Measurements from ENCODE around the gene AADAT.

The AADAT gene

DNA sequence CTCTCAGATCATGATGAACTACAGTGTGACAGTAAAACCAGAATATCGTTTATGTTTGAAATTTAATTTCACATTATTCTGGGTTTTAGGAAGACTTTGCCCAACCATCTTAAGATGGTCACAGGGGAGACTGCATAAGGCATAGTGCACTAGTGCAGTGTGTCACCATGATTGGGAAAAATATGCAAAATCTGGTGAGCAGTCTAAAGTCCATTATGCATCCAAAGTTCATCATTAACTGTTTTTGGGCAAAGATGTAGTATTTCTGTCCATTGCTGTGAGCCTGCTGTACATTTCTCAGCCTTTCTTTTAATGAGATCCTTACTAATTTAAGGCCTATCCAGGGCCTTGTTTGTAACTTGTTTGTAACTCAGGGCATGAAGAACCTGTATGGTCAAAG lies 52.3 kb downstream of the AADAT start:
- H4K20me1 ChIP-seq (ENCODE audit: control insufficient read depth, insufficient read depth, low read depth, low read length) = no peaks in the 10 kb centered on the region
- H3F3A ChIP-seq (ENCODE audit: control insufficient read depth, insufficient read depth) = no peaks in the 10 kb centered on the region
- no peaks in the 10 kb centered on the region for H3K9me3 ChIP-seq (ENCODE audit: control insufficient read depth, insufficient read depth, low read length)
- no peaks in the 10 kb centered on the region for H3K79me2 ChIP-seq (ENCODE audit: control insufficient read depth, low read length)
- TF ChIP-seq, protein P1, sequence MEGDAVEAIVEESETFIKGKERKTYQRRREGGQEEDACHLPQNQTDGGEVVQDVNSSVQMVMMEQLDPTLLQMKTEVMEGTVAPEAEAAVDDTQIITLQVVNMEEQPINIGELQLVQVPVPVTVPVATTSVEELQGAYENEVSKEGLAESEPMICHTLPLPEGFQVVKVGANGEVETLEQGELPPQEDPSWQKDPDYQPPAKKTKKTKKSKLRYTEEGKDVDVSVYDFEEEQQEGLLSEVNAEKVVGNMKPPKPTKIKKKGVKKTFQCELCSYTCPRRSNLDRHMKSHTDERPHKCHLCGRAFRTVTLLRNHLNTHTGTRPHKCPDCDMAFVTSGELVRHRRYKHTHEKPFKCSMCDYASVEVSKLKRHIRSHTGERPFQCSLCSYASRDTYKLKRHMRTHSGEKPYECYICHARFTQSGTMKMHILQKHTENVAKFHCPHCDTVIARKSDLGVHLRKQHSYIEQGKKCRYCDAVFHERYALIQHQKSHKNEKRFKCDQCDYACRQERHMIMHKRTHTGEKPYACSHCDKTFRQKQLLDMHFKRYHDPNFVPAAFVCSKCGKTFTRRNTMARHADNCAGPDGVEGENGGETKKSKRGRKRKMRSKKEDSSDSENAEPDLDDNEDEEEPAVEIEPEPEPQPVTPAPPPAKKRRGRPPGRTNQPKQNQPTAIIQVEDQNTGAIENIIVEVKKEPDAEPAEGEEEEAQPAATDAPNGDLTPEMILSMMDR (IDR thresholded peaks at IDR 0.05; ENCODE audit: low read depth, low read length, poor library complexity, severe bottlenecking) = no peak
- no peak for TF ChIP-seq EZH2phosphoT487 (IDR thresholded peaks at IDR 0.05; ENCODE audit: borderline replicate concordance, low read length)
- no peak overlapping the region for H3K4me2 ChIP-seq (ENCODE audit: low read length)
- no peaks in the 10 kb centered on the region for H3K27me3 ChIP-seq (ENCODE audit: control insufficient read depth, low read length)
- no peaks in the 10 kb centered on the region for H3K9me2 ChIP-seq (replicated peaks; ENCODE audit: control insufficient read depth, low read length)
- H3K27ac ChIP-seq (ENCODE audit: low read depth, low read length) = no peak overlapping the region
- no peaks in the 10 kb centered on the region for H3K36me3 ChIP-seq (ENCODE audit: control insufficient read depth, low read length)
- no peaks in the 10 kb centered on the region for H3K4me1 ChIP-seq (ENCODE audit: control insufficient read depth, low read length)
- no peak overlapping the region for H3K4me3 ChIP-seq (ENCODE audit: low read length)

DNA sequence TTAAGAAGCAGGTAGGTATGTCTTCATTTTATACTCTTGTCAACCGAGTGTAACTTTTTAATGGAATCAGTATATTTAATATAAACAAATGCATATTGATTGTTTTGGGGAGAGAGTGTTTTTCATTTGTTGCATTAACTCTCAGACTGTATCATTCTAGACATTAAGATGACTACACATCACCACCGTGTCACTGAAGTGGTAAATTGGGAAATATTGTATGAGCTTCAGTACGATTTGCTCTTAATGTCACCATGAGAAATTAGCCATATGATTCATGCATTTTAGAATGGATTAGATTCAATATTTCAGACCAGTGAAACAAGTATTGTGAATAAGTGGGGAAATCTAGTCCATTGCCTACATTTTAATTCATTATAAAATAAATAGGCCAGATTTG lies 53.9 kb downstream of the AADAT start:
- Histone ChIP-seq H3F3A (ENCODE audit: control insufficient read depth, insufficient read depth) (no peaks in the 10 kb centered on the region), H3K27ac (ENCODE audit: low read depth, low read length) (no peak overlapping the region), H3K27me3 (ENCODE audit: control insufficient read depth, low read length) (no peaks in the 10 kb centered on the region), H3K9me3 (ENCODE audit: control insufficient read depth, insufficient read depth, low read length) (no peaks in the 10 kb centered on the region), H3K4me1 (ENCODE audit: control insufficient read depth, low read length) (no peaks in the 10 kb centered on the region), H3K4me2 (ENCODE audit: low read length) (no peak overlapping the region), H3K9me2 (replicated peaks; ENCODE audit: control insufficient read depth, low read length) (no peaks in the 10 kb centered on the region), H3K4me3 (ENCODE audit: low read length) (no peak overlapping the region), H4K20me1 (ENCODE audit: control insufficient read depth, insufficient read depth, low read depth, low read length) (no peaks in the 10 kb centered on the region), H3K79me2 (ENCODE audit: control insufficient read depth, low read length) (no peaks in the 10 kb centered on the region), H3K36me3 (ENCODE audit: control insufficient read depth, low read length) (no peaks in the 10 kb centered on the region)
- no peak for TF ChIP-seq EZH2phosphoT487 (IDR thresholded peaks at IDR 0.05; ENCODE audit: borderline replicate concordance, low read length)
- TF ChIP-seq, protein P1 (IDR thresholded peaks at IDR 0.05; ENCODE audit: low read depth, low read length, poor library complexity, severe bottlenecking) = no peak

DNA sequence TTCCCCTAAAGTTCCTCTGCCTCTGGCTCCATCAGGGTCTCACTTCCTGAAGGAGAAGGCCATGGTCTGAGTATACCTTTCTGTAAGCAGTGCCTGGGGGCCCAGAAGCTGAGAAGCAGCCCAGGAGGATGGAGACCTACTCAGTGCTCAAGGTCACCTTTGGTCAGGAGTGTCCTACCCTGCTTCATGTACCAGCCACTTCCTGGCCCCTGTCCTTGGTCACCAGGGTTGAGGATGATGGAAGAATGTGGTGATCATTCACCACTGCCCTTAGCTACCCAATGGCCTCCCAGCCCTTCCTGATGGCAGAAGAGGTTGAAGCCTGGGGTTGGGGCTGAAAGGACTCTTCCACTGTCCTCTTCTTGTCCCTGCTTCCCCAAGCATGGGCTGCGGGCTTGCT lies 54.5 kb downstream of the AADAT start:
- no peaks in the 10 kb centered on the region for H3K9me3 ChIP-seq (ENCODE audit: control insufficient read depth, insufficient read depth, low read length)
- H3K4me1 ChIP-seq (ENCODE audit: control insufficient read depth, low read length) = no peaks in the 10 kb centered on the region
- H3K36me3 ChIP-seq (ENCODE audit: control insufficient read depth, low read length) = no peaks in the 10 kb centered on the region
- H4K20me1 ChIP-seq (ENCODE audit: control insufficient read depth, insufficient read depth, low read depth, low read length) = no peaks in the 10 kb centered on the region
- TF ChIP-seq, protein P1 (IDR thresholded peaks at IDR 0.05; ENCODE audit: low read depth, low read length, poor library complexity, severe bottlenecking) = no peak
- TF ChIP-seq EZH2phosphoT487 (IDR thresholded peaks at IDR 0.05; ENCODE audit: borderline replicate concordance, low read length) = no peak
- no peaks in the 10 kb centered on the region for H3K27me3 ChIP-seq (ENCODE audit: control insufficient read depth, low read length)
- H3K4me3 ChIP-seq (ENCODE audit: low read length) = no peak overlapping the region
- no peaks in the 10 kb centered on the region for H3K79me2 ChIP-seq (ENCODE audit: control insufficient read depth, low read length)
- no peaks in the 10 kb centered on the region for H3K9me2 ChIP-seq (replicated peaks; ENCODE audit: control insufficient read depth, low read length)
- H3F3A ChIP-seq (ENCODE audit: control insufficient read depth, insufficient read depth) = no peaks in the 10 kb centered on the region
- no peak overlapping the region for H3K27ac ChIP-seq (ENCODE audit: low read depth, low read length)
- H3K4me2 ChIP-seq (ENCODE audit: low read length) = no peak overlapping the region

DNA sequence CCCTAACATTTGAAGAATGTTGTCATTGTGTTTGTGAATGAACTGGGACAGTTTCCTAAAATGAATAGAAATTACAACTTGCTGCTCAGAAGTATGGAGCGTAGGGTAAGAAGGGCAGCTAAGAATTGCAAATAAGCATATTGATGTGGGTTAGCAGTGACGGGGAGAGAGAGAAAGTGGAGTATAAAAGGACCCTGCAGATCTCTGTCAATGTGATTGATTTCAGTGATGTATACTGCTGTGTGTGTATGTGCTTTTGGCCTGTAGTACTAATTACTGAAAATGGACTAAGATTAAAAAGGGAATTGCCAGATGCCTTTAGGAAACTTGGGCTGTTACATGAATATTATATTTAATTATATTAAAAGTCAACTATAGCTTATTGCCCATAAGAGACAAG lies 55.8 kb downstream of the AADAT start:
- H3K79me2 ChIP-seq (ENCODE audit: control insufficient read depth, low read length) = no peaks in the 10 kb centered on the region
- no peaks in the 10 kb centered on the region for H3F3A ChIP-seq (ENCODE audit: control insufficient read depth, insufficient read depth)
- no peak overlapping the region for H3K4me3 ChIP-seq (ENCODE audit: low read length)
- no peak for TF ChIP-seq EZH2phosphoT487 (IDR thresholded peaks at IDR 0.05; ENCODE audit: borderline replicate concordance, low read length)
- TF ChIP-seq, protein P1 (IDR thresholded peaks at IDR 0.05; ENCODE audit: low read depth, low read length, poor library complexity, severe bottlenecking) = no peak
- no peaks in the 10 kb centered on the region for H4K20me1 ChIP-seq (ENCODE audit: control insufficient read depth, insufficient read depth, low read depth, low read length)
- peaks cover 6% of the 10 kb centered on the region; the same call in 1 of the 2 replicates for H3K27me3 ChIP-seq (ENCODE audit: control insufficient read depth, low read length)
- H3K4me1 ChIP-seq (ENCODE audit: control insufficient read depth, low read length) = no peaks in the 10 kb centered on the region
- H3K9me3 ChIP-seq (ENCODE audit: control insufficient read depth, insufficient read depth, low read length) = no peaks in the 10 kb centered on the region
- no peak overlapping the region for H3K27ac ChIP-seq (ENCODE audit: low read depth, low read length)
- H3K36me3 ChIP-seq (ENCODE audit: control insufficient read depth, low read length) = no peaks in the 10 kb centered on the region
- no peaks in the 10 kb centered on the region for H3K9me2 ChIP-seq (replicated peaks; ENCODE audit: control insufficient read depth, low read length)
- H3K4me2 ChIP-seq (ENCODE audit: low read length) = no peak overlapping the region

All from DOHH2 (cell line).